GM19025 (cell line): Measurements from ENCODE around the gene C1QA.
"Not testable (repeated sequence)": the region's sequence is repeated elsewhere in the genome, so short reads cannot be mapped to it uniquely, and the experiment has no call there.

Experiments
- ATAC-seq: cut with Tn5 transposase; IDR thresholded peaks from one replicate; pipeline ENCODE4 v1.9.1; 2021; ENCODE audit warnings: mild to moderate bottlenecking, low read depth, moderate library complexity; ENCODE audit not compliant: unreplicated experiment

The C1QA gene

GRCh38 chr1:22671999-22672398 is 35.6 kb downstream of the C1QA start:
- no peak for ATAC-seq

- ATAC-seq, result no peak
Observed at GRCh38 chr1:22673486-22674409, 37.3 kb downstream of the C1QA start.

- ATAC-seq, result no peak
Observed at GRCh38 chr1:22674410-22674749, 38.0 kb downstream of the C1QA start.

GRCh38 chr1:22676151-22676550 is 39.7 kb downstream of the C1QA start:
- ATAC-seq, result not testable (repeated sequence)

GRCh38 chr1:22676916-22677583 is 40.6 kb downstream of the C1QA start:
- ATAC-seq, result no peak

- no peak for ATAC-seq
Observed at GRCh38 chr1:22677931-22678896, 41.8 kb downstream of the C1QA start.

- no peak for ATAC-seq
Observed at GRCh38 chr1:22680726-22681125, 44.3 kb downstream of the C1QA start.

- no peak for ATAC-seq
Observed at GRCh38 chr1:22681556-22682276, 45.3 kb downstream of the C1QA start.

GRCh38 chr1:22683547-22683946 is 47.1 kb downstream of the C1QA start:
- no peak for ATAC-seq

- no peak for ATAC-seq
Observed at GRCh38 chr1:22685591-22686059, 49.2 kb downstream of the C1QA start.

GRCh38 chr1:22687191-22687590 is 50.8 kb downstream of the C1QA start:
- ATAC-seq, result no peak

- no peak for ATAC-seq
Observed at GRCh38 chr1:22688466-22688865, 52.0 kb downstream of the C1QA start.
